ENCODE measurements around the gene BAZ1A.

GRCh38 chr14:34863844-34864243, 11.3 kb downstream of the BAZ1A start:
- TF ChIP-seq, protein P1, sequence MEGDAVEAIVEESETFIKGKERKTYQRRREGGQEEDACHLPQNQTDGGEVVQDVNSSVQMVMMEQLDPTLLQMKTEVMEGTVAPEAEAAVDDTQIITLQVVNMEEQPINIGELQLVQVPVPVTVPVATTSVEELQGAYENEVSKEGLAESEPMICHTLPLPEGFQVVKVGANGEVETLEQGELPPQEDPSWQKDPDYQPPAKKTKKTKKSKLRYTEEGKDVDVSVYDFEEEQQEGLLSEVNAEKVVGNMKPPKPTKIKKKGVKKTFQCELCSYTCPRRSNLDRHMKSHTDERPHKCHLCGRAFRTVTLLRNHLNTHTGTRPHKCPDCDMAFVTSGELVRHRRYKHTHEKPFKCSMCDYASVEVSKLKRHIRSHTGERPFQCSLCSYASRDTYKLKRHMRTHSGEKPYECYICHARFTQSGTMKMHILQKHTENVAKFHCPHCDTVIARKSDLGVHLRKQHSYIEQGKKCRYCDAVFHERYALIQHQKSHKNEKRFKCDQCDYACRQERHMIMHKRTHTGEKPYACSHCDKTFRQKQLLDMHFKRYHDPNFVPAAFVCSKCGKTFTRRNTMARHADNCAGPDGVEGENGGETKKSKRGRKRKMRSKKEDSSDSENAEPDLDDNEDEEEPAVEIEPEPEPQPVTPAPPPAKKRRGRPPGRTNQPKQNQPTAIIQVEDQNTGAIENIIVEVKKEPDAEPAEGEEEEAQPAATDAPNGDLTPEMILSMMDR (IDR thresholded peaks at IDR 0.05): no peak
- TF ChIP-seq E2F4 (CRISPR knock-in tag; IDR thresholded peaks at IDR 0.05; ENCODE audit: borderline replicate concordance, low read depth): no peak
- no peak for TF ChIP-seq GRHL2 (CRISPR knock-in tag; IDR thresholded peaks at IDR 0.05; ENCODE audit: insufficient replicate concordance, severe bottlenecking)

Measured in WTC11 (cell line).